GM21825 (cell line): Measurements from ENCODE around the gene CCDC174.
A peak's percentile ranks its signal among the peaks of the same experiment; 100 is the strongest.
"Not testable (repeated sequence)": the region's sequence is repeated elsewhere in the genome, so short reads cannot be mapped to it uniquely, and the experiment has no call there.

Experiments
- ATAC-seq: cut with Tn5 transposase; IDR thresholded peaks from one replicate; pipeline ENCODE4 v1.9.1; 2021; ENCODE audit warnings: mild to moderate bottlenecking, moderate library complexity; ENCODE audit not compliant: unreplicated experiment

CCDC174 gene

GRCh38 chr3:14649466-14649865, 2.1 kb upstream of the CCDC174 start:
- ATAC-seq, result no peak

- ATAC-seq, result no peak
These were observed 1.4 kb upstream of the CCDC174 start for GRCh38 chr3:14650193-14650592.

GRCh38 chr3:14652360-14652907, 872 bp downstream of the CCDC174 start:
- ATAC-seq, result not testable (repeated sequence)

DNA sequence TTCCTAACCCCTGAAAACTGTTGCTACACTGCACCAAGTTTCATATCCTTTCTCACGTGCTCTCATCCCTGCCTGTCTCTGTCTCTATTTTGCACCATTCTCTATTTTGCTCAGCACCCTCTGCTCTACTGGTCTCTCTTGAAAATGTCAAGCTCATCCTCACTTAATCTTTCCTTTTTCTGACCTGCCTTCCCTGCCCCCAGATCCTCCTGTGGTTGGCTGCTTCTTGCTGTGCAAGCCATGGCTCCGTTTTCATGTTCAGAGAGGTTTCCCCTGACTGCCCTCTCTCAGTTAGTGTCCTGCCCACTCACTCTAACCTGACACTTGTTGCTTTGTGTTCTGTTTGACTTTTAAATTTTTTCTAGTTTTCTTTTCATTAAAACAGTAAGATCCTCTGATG, 6.0 kb downstream of the CCDC174 start:
- no peak for ATAC-seq

DNA sequence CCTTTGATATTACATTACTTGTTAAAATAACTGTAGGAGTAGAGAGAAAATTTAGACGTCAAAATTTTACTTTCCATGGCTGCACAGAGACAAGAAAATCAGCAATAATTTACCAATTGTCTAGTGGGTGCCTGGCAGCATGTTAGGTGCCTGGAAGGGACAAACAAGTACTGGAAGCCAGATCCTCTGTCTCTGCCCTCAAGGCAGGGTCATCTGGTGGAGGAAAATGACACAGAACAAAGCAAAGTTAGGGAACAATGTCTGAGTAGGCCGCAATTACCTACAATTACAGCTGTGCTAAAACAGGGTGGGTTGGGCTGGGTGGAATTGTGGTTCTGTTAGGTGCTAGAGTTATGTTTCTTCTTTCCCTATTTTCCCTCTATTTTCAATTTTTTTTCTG, 7.4 kb downstream of the CCDC174 start:
- ATAC-seq, result no peak

DNA sequence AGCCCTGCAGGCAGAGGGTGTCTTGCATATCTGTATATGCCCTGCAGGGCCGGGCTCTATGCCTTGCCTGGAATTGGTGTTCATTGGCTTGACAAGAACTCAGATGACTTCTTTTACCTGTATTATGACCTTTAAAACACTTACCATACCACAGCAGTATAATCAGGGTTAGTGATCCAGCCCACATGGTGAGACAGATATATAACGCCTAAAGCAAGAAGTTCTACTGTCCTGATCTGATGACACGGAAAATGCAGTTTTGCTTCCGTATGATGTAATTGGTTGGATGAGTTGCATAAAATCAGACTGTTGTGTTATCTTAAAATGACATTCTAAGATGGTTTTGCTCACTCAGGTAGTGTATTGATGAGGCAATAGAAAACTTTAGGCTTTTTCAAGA, 9.4 kb downstream of the CCDC174 start:
- no peak for ATAC-seq

DNA sequence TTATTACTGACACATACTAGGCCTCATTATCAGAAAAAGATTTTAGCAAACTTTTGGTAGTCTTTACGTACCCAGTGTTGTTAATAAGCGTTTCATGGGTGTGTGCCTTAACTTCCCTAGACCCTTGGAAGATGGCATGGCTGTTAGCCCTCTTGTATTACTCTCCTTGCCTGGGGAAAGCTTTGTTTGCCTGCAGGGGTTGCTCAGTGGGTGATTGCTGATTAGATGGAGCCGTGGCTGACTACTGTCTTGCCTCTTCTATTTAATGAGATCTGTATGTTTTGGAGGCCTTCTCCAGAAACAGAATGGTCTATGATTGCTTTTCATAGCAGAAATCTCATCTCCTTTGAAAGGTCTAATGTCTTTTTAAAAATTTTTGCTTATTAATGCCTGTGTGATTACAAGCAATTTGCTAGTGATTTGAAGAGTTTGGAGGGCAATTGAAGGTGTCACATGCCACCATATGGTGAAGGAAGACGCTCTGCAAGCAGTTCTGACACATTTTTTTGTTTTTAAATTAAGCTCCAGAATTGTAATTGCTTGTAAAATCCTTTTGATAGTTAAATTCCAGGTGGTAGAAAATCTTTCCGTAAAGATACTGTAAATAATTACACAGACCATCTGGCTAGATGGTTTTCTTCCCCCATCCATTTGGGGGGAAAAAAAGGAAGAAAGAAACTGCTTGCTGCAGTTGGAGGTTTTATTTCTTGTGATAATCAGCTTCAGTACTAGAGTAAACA, 12.0 kb downstream of the CCDC174 start:
- no peak for ATAC-seq

DNA sequence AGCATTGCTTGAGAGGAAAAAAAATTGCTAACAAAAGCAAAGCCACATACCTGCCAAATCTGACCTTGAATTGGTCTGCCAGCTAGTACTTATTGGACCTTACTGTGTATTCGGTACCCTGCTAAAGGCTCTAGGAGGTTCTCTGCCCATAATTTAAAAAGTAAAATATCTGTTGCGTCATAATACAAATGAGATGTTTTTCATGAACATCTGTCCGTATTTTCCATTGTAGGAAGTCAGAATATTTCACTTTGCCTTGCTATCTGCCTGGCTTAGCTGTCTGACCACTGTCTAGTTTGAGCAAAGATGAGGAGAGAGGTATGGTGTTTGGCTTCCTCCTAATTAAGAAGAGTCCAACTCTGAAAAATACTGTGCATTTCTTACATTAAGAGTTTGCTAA, 12.6 kb downstream of the CCDC174 start:
- ATAC-seq, result no peak

DNA sequence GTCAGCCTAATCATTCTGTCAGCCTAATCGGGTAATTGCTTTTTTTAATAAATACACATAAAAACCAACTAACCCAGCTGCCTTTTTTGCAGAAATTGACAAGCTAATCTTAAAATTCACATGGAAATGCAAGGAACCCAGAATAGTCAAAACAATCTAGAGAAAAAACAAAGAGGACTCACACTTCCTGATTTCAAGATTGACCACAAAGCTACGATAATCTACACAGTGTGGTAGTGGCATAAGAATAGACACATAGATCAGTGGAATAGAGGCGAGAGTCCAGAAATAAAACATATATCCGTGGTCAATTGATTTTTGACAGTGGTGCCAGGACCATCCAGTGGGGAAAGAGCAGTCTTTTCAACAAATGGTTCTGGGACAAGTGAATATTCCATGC, 21.0 kb downstream of the CCDC174 start:
- ATAC-seq, result no peak

DNA sequence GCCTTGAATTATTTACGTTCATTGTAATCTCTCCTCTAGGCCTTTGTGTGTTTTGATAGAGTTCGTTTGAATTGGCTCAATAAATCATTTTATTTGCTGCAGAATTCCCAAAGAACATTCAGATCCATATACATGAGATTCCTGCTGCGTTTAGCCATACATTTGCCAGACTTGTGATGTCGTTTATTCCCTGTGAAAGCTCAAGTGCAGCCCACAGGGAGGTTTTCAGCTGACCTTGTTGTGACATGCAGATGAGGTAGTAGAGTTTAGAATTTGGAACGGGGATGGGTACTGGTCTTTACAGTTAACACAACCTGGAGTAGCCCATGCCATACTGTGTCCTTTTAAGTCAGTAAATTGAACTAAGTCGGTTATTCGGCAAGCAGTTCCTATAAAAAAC, 23.3 kb downstream of the CCDC174 start, which contains the start of gene C3orf20:
Gene C3orf20, plus strand, starts transcription at position 301 of the 400 bp plus-strand sequence. CDS start 7,573 bp downstream, outside the sequence.
- no peak for ATAC-seq

DNA sequence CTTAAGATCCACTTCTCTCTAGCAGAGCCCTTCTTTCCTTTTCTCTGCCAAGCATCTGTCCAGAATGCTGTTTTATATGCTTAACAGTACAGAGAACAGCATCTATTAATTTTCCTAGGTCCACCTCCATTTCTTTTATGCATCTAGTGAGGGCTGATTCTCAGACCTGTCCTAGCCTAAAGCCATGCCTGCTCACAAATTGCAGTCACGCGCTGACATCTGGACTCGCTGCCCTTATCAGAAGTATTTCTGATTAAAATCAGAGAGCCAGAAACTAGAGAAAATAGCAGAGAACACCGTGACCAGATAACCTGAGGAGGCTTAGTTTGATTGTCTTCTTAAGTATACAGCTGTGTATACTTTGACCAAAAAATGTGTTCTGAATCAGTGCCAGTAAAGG, 25.3 kb downstream of the CCDC174 start:
- ATAC-seq, result no peak

GRCh38 chr3:14678015-14678503, 26.5 kb downstream of the CCDC174 start:
- ATAC-seq, result no peak

GRCh38 chr3:14680115-14680514, 28.6 kb downstream of the CCDC174 start:
- no peak for ATAC-seq

DNA sequence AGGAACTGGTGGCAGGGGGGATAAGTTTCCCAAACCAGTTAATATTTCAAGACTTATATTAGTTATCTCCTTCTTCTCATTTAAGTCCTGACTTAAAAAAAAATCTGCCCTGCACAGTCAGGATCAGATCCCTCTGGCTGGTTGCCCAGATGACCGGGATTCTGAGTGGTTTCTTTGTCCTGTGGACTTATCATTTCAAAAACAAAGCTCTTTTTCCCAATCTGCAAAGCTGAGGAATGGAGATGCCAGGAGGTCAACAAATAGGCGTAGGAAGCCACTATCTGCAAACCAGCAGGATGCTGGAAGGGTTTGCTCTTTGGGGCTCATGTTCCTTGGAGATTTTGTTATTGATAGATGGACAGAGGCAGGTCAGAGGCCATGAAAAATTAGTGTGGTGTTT, 29.2 kb downstream of the CCDC174 start:
- no peak for ATAC-seq

DNA sequence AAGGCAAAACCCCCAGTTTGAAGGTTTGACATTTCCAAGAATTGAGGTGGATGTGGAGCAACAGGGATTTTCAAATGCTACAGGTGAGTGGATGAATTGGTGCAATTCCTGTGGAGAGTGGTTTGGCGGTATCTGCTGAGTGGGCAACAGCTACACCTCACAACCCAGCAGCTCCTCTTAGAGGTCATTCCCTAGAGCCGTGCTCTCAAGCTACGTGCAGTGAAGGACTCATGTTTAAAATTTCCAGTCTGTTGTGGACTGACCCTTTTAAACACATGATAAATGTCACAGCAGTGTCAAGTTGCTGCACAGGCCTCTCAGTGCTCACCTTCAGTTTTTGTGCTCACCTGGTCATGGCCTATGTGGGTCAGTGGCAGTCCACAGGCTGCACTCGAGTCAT, 32.9 kb downstream of the CCDC174 start:
- no peak for ATAC-seq

DNA sequence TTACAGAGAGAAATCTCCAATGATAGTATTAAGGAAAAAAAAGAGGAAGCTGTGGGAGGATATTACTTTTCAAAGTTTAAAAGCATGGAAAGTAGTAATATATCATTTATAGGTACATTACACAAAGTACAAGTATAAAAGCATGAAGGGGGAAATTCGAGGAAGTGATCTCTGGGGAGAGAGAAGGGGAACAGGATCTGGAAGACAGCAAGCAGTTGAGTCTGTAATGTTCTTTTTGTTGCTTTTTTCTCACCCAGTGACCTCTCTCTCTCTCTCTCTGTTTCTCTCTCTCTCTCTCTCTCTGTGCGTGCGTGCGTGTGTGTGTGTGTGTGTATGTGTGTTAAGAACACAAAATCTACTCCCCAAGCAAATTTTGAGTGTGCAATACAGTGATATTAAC, 33.6 kb downstream of the CCDC174 start:
- ATAC-seq, result no peak

- ATAC-seq, result peak; percentile 27
These were observed 35.8 kb downstream of the CCDC174 start for GRCh38 chr3:14687360-14687759.

DNA sequence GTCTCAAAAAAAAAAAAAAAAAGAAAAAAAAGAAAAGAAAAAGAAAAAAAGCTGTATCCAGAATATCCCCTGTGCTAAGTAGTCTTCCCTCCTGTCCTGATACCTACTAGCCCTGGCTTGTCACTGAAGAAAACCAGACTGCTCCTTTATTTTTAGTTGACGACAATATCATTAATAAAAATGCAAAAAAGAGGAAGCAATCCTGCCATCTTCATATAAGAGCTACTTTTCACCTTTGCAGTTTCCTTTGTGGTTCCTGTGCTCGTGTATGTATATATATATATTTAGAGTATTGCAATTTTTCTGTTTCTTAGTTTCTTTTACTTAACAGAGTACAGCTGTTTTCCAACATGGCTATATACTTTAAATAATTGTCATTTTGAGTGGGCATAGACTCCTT, 37.0 kb downstream of the CCDC174 start:
- ATAC-seq, result peak; percentile 31

- no peak for ATAC-seq
These were observed 37.9 kb downstream of the CCDC174 start for GRCh38 chr3:14689247-14689980.

- ATAC-seq, result peak; percentile 54
These were observed 39.7 kb downstream of the CCDC174 start for GRCh38 chr3:14691239-14691638.

DNA sequence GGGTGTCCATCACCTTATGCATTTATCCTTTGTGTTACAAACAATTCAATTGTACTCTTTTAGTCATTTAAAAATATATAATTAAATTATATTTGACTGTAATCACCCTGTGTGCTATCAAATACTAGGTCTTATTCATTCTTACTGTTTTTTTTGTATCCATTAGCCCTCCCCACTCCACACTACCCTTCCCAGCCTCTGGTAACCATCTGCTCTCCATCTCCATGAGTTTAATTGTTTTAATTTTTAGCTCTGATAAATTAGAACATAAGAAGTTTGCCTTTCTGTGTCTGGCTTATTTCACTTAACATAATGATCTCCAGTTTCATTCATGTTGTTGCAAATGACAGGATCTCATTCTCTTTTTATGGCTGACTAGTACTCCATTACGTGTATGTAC, 40.2 kb downstream of the CCDC174 start:
- ATAC-seq, result no peak
